SIG-M5 (cell line): ENCODE measurements around the gene ARMC12.
"Not testable (repeated sequence)": the region's sequence is repeated elsewhere in the genome, so short reads cannot be mapped to it uniquely, and the experiment has no call there.

Experiments
- DNase-seq: peaks from one replicate; lab custom pipeline; 2025; lab: John Stamatoyannopoulos, UW

The ARMC12 gene

GRCh38 chr6:35734319-35734718 lies 2.5 kb upstream of the ARMC12 start:
- not testable (repeated sequence) for DNase-seq

GRCh38 chr6:35735452-35735851 lies 1.4 kb upstream of the ARMC12 start:
- no peak for DNase-seq

- no peak for DNase-seq
Measured at GRCh38 chr6:35736253-35736894, 458 bp upstream of the ARMC12 start.

GRCh38 chr6:35737413-35738211 lies 780 bp downstream of the ARMC12 start:
- DNase-seq: peak; percentile 25

GRCh38 chr6:35739645-35740524 lies 3.1 kb downstream of the ARMC12 start:
- DNase-seq: no peak

GRCh38 chr6:35742842-35743241 lies 6.0 kb downstream of the ARMC12 start:
- no peak for DNase-seq

GRCh38 chr6:35745509-35745908 lies 8.7 kb downstream of the ARMC12 start:
- no peak for DNase-seq

- DNase-seq: no peak
Measured at GRCh38 chr6:35746516-35746915, 9.7 kb downstream of the ARMC12 start.

GRCh38 chr6:35747877-35748276 lies 11.0 kb downstream of the ARMC12 start:
- DNase-seq: no peak

GRCh38 chr6:35750557-35750956 lies 13.7 kb downstream of the ARMC12 start:
- no peak for DNase-seq

GRCh38 chr6:35751594-35751993 lies 14.8 kb downstream of the ARMC12 start:
- DNase-seq: no peak

GRCh38 chr6:35752330-35752729 lies 15.5 kb downstream of the ARMC12 start:
- DNase-seq: no peak

GRCh38 chr6:35754452-35755277 lies 17.8 kb downstream of the ARMC12 start:
- DNase-seq: no peak

GRCh38 chr6:35755278-35755924 lies 18.6 kb downstream of the ARMC12 start:
- DNase-seq: no peak

GRCh38 chr6:35757456-35758123 lies 20.8 kb downstream of the ARMC12 start:
- no peak for DNase-seq

- DNase-seq: no peak
Measured at GRCh38 chr6:35759426-35759825, 22.6 kb downstream of the ARMC12 start.

GRCh38 chr6:35765739-35766138 lies 28.9 kb downstream of the ARMC12 start:
- no peak for DNase-seq

- no peak for DNase-seq
Measured at GRCh38 chr6:35769211-35769610, 32.4 kb downstream of the ARMC12 start.

GRCh38 chr6:35771343-35771627 lies 34.5 kb downstream of the ARMC12 start:
- no peak for DNase-seq

- DNase-seq: no peak
Measured at GRCh38 chr6:35774116-35774794, 37.4 kb downstream of the ARMC12 start.
